Vagina (tissue), 2 donors: ENCODE measurements around the gene CRACDL. TPM values are rescaled to one million over a fixed set of nuclear protein-coding genes. Genes with fewer than 3 reads are reported as not detected.

Experiments used
- DNase-seq, 2 donors: peaks; one replicate each; pipeline ENCODE4 v3.0.0-alpha.2; 2017; ENCODE audit errors: extremely low spot score in 2 of 2
- H3K27ac ChIP-seq: fragments of 200-600 bp; sonication (generic); one replicate; pipeline ENCODE4 v1.5.1; 2019
- H3K27me3 ChIP-seq: fragments of 200-600 bp; sonication (generic); one replicate; pipeline ENCODE4 v1.5.1; 2019
- H3K36me3 ChIP-seq, 2 donors: fragments of 200-600 bp; sonication (generic); one replicate each; pipeline ENCODE4 v1.5.1; 2017 to 2019
- H3K4me1 ChIP-seq: fragments of 200-600 bp; sonication (generic); one replicate; pipeline ENCODE4 v1.5.1; 2019
- H3K4me3 ChIP-seq, 2 donors: fragments of 200-600 bp; sonication (generic); 1 replicate in 1 of 2; 2 replicates in 1 of 2; pipeline ENCODE4 v1.5.1; 2016 to 2019
- H3K9me3 ChIP-seq: fragments of 200-600 bp; sonication (generic); one replicate; pipeline ENCODE4 v1.5.1; 2019
- CTCF ChIP-seq, 3 experiments: fragments of 450-650 bp in 2 of 3; fragments of 200-600 bp in 1 of 3; sonication (generic) in 1 of 3; IDR thresholded peaks; one replicate each; pipeline ENCODE4 v1.5.1; 2017 to 2019; ENCODE audit warnings: antibody characterized with exemption in 3 of 3, mild to moderate bottlenecking in 2 of 3, moderate library complexity in 2 of 3
- POLR2A ChIP-seq, 2 donors: fragments of 450-650 bp; IDR thresholded peaks; one replicate each; pipeline ENCODE4 v1.6.1; 2017; ENCODE audit warnings: antibody characterized with exemption in 2 of 2, mild to moderate bottlenecking in 2 of 2, moderate library complexity in 2 of 2
- POLR2AphosphoS5 ChIP-seq, 2 donors: sonication (generic); formaldehyde crosslinking; IDR thresholded peaks; one replicate each; pipeline ENCODE4 v1.9.0; 2017; ENCODE audit warnings: antibody characterized with exemption in 2 of 2, mild to moderate bottlenecking in 2 of 2, low read depth in 1 of 2; ENCODE audit not compliant: insufficient read depth in 1 of 2
- intact Hi-C: fragments of 100-400 bp; cut with DNase I; formaldehyde crosslinking; loops from one replicate; pipeline ENCODE4 v1.15.1; 2023
- total RNA-seq: library from RNA; depleted of rRNA; stranded (reverse); fragments of >200 nt; gene quantifications from one replicate; pipeline ENCODE4 v1.2.3, GENCODE V29; 2016

CRACDL gene
- total RNA-seq, 1 donor from 2014 or later: 6.4 TPM

- H3K27ac ChIP-seq: peak overlapping the region; percentile 3
- H3K4me3 ChIP-seq: no peak overlapping the region
- H3K9me3 ChIP-seq: no peaks in the 10 kb centered on the region
- no peaks in the 10 kb centered on the region for H3K36me3 ChIP-seq
- H3K4me1 ChIP-seq: no peaks in the 10 kb centered on the region
- DNase-seq: peak in 1 of 2 donors; percentile 69
- intact Hi-C loops: no loop called here
- TF ChIP-seq POLR2A (IDR thresholded peaks at IDR 0.05): no peak
- TF ChIP-seq POLR2AphosphoS5 (IDR thresholded peaks at IDR 0.05; ENCODE audit: insufficient read depth in 1 of 2, low read depth in 1 of 2): no peak
- TF ChIP-seq CTCF (IDR thresholded peaks at IDR 0.05): no peak
- no peaks in the 10 kb centered on the region for H3K27me3 ChIP-seq
These were observed 130.4 kb downstream of the CRACDL start for GRCh38 chr2:98805412-98806171.

DNA sequence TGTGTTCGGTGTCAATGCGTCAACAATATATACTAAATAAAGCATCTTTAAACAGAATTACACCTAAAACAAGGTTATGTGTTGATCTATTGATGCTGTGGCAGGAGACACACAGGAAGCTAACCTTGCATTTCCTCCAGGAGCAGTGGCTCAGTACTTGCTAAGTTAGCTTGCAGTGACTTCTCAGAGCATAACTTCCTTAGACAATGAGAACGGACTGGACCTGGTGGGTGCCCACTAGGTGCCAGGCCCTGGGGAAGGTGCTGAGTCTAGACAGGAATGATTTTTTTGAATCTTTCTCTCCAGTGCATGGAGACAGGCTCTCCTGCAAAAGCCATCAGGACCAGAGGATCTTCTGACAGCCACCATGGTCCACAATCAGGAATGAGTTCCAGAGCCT, 131.3 kb downstream of the CRACDL start:
- TF ChIP-seq CTCF (IDR thresholded peaks at IDR 0.05): no peak
- no peaks in the 10 kb centered on the region for H3K36me3 ChIP-seq
- H3K4me1 ChIP-seq: no peaks in the 10 kb centered on the region
- intact Hi-C loops: no loop called here
- H3K27me3 ChIP-seq: no peaks in the 10 kb centered on the region
- no peak overlapping the region for H3K27ac ChIP-seq
- H3K9me3 ChIP-seq: no peaks in the 10 kb centered on the region
- DNase-seq: peak; percentile 49 to 56
- H3K4me3 ChIP-seq: no peak overlapping the region

GRCh38 chr2:98804265-98804650, 131.8 kb downstream of the CRACDL start:
- DNase-seq: peak; percentile 31 to 49
- intact Hi-C loops: no loop called here

DNA sequence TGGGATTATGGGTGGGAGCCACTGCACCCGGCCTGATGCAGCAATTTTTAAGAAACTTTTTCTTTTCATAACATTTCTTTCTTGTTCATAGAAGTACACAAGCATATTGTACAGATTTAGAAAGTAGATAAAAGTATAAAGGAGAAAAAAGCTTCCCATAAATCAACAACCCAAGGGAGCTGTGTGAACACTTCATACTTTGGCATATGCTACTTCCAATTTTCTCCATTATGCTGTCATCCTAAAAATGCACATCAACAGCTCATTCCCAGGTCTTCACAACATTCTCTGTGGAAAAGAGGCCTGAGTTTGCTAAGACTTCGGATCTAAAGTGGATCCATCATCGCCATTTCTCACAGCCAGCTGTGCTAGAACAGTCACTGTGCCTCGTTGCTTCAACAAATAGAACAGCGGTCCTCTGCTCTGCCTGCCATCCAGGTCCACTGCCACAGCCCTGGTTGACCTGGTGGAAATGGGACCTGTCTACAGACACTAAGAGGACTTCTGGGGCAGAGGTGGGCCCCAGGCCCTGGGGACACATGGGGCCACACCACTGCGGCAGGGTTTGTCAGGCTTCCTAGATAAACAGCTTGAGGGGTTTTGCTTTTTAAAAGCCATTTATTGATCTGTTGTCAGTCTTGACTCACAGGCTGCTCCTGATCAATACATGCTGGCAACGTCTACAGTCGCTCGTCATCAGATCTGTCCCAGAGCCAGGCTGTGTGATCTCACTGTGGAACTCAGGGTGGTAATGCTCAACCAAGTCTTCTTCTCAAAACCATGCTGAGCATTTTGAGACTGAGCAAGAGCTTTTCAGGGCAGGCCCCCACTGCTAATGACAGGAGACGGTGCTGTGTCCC, 132.4 kb downstream of the CRACDL start:
- Histone ChIP-seq H3K27me3 (no peaks in the 10 kb centered on the region), H3K4me3 (no peak overlapping the region), H3K9me3 (no peaks in the 10 kb centered on the region), H3K27ac (no peak overlapping the region), H3K36me3 (no peaks in the 10 kb centered on the region), H3K4me1 (no peaks in the 10 kb centered on the region)
- TF ChIP-seq CTCF (IDR thresholded peaks at IDR 0.05): no peak
- TF ChIP-seq POLR2AphosphoS5 (IDR thresholded peaks at IDR 0.05; ENCODE audit: insufficient read depth in 1 of 2, low read depth in 1 of 2): no peak
- no peak for TF ChIP-seq POLR2A (IDR thresholded peaks at IDR 0.05)
- intact Hi-C loops: no loop called here
- peak; percentile 44 to 79 for DNase-seq

More at GRCh38 chr2:98804265-98804650, 131.8 kb downstream of the CRACDL start:
- no peaks in the 10 kb centered on the region for H3K36me3 ChIP-seq
- TF ChIP-seq POLR2A (IDR thresholded peaks at IDR 0.05) (no peak), POLR2AphosphoS5 (IDR thresholded peaks at IDR 0.05; ENCODE audit: insufficient read depth in 1 of 2, low read depth in 1 of 2) (no peak), CTCF (IDR thresholded peaks at IDR 0.05) (no peak)
- H3K9me3 ChIP-seq: no peaks in the 10 kb centered on the region
- no peak overlapping the region for H3K27ac ChIP-seq
- no peaks in the 10 kb centered on the region for H3K4me1 ChIP-seq
- no peak overlapping the region for H3K4me3 ChIP-seq
- no peaks in the 10 kb centered on the region for H3K27me3 ChIP-seq

DNA sequence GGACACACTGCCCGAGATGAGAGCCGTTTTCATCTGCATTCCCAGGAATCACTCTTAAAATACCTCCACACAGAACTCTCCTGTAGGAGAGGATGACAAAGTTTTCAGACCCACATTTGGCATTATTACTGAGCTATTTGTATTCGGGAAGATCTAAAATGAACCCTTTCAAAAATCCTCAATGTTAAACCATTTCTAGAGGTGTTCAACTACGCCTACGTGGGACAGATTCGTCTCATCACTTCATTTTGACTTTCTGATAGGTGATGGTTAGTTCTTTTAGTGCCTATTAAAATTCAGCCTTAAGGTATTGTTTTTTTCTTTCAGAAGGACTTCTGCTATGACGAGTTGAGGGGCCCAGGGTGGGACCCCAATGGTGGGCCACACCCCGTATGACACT, 133.7 kb downstream of the CRACDL start:
- H3K4me3 ChIP-seq: no peak overlapping the region
- H3K4me1 ChIP-seq: no peaks in the 10 kb centered on the region
- no peak overlapping the region for H3K27ac ChIP-seq
- no peak for DNase-seq
- no peaks in the 10 kb centered on the region for H3K27me3 ChIP-seq
- no peak for TF ChIP-seq POLR2AphosphoS5 (IDR thresholded peaks at IDR 0.05; ENCODE audit: insufficient read depth in 1 of 2, low read depth in 1 of 2)
- TF ChIP-seq CTCF (IDR thresholded peaks at IDR 0.05): no peak
- no peak for TF ChIP-seq POLR2A (IDR thresholded peaks at IDR 0.05)
- H3K9me3 ChIP-seq: no peaks in the 10 kb centered on the region
- no peaks in the 10 kb centered on the region for H3K36me3 ChIP-seq
- intact Hi-C loops: no loop called here
